Coronary artery (tissue), 2 donors: ENCODE data around the gene KRTAP10-7.
"Not testable (repeated sequence)": the region's sequence is repeated elsewhere in the genome, so short reads cannot be mapped to it uniquely, and the experiment has no call there.

Source experiments
- DNase-seq: peaks from one replicate; pipeline ENCODE4 v3.0.0-alpha.2; 2017; ENCODE audit warnings: low spot score
- H3K27ac ChIP-seq, 2 donors: fragments of 200-600 bp; sonication (generic); one replicate each; pipeline ENCODE4 v1.5.1; 2016 to 2019
- H3K4me3 ChIP-seq: fragments of 200-600 bp; sonication (generic); 2 replicates; pipeline ENCODE4 v1.5.1; 2016; ENCODE audit warnings: mild to moderate bottlenecking, moderate library complexity
- CTCF ChIP-seq: fragments of 200-600 bp; sonication (generic); IDR thresholded peaks from one replicate; pipeline ENCODE4 v1.5.1; 2019; ENCODE audit warnings: antibody characterized with exemption

Gene KRTAP10-7

GRCh38 chr21:44568261-44568660 lies 32.1 kb upstream of the KRTAP10-7 start:
- no peak for DNase-seq
- no peak for TF ChIP-seq CTCF
- H3K4me3 ChIP-seq = no peak overlapping the region
- no peak overlapping the region for H3K27ac ChIP-seq

- H3K4me3 ChIP-seq = no peak overlapping the region
- H3K27ac ChIP-seq = no peak overlapping the region
- no peak for DNase-seq
- TF ChIP-seq CTCF = no peak
These were observed 31.5 kb upstream of the KRTAP10-7 start for GRCh38 chr21:44568667-44569556.

DNA sequence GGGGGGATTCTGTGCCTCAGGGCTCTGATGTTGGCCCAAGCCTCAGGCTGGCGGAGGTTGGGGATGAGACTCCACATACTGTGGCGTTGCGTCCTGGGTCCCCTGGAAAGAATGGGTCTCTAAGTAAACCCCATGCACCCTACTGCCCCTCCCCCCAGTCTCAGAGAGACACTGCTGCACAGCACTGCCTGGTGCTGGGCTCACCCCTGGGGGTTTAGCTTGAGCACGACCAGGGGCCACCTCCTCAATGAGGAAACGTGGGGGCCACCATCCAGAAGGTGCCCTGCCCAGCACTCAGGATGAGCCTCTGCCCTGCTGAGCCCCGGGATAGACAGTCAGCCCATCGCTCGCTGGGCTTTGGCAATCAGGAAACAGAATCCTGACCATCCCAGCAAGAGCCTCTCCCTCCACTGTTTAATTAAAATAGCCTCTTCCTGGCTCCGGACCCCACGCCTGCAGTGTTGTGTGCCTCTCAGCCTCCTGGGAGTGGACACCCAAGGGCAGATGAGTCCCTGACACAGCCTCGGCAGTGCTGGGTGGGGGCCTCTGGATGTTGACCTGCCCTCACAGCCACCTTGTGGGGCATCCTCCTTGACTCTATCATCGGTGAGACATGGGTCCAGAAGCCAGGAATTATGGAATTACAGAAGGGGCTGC lies 30.4 kb upstream of the KRTAP10-7 start:
- no peak for DNase-seq
- no peak overlapping the region for H3K27ac ChIP-seq
- no peak overlapping the region for H3K4me3 ChIP-seq
- no peak for TF ChIP-seq CTCF

DNA sequence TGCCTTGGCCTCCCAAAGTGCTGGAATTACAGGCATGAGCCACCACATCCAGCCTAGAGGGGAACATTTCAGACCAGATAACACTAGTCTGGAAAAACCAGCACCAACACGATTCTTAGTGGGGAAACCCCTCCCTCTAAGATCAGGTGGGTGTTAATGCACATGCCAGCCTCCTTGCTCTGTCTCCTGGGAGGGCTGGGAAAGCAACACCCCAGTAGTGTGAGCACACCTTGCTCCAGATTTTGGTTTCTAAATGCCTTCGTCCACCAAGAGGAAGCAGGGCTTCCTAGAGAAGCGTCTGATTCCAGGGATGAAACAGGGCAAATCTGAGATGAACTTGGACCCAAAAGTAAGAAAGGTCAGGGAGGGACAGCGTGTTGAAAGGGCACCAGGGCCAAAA lies 29.1 kb upstream of the KRTAP10-7 start:
- Histone ChIP-seq H3K27ac (no peak overlapping the region), H3K4me3 (no peak overlapping the region)
- no peak for TF ChIP-seq CTCF
- DNase-seq = no peak

- Histone ChIP-seq H3K27ac (no peak overlapping the region), H3K4me3 (no peak overlapping the region)
- no peak for TF ChIP-seq CTCF
- DNase-seq = no peak
These were observed 28.3 kb upstream of the KRTAP10-7 start for GRCh38 chr21:44571844-44572782.

DNA sequence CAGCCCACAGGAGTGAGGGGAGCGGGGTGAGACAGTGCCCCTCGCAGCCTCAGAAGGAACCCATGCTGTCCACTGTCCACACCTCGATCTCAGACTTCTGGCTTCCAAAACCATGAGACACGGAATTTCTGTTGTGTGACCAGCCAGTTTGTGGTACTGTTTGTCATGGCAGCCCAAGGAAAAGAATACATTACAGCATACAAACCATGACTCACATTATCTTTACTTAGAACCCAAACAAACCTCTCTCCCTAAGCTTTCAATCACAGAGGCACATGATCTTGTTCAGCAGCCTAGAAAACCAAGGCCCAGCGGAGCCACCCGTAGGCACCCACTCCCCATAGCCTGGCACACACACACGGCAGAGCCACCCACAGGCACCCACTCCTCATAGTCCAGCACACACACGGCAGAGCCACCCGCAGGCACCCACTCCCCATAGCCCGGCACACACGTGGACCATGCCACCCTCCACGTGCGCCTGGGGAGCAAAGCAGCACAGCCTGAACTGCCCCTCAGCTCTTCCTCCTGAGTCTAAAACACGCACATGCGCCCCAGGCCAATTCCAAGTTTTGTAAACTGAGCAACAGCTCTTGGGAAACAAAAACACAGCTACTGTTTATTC lies 27.3 kb upstream of the KRTAP10-7 start:
- no peak for TF ChIP-seq CTCF
- H3K27ac ChIP-seq = no peak overlapping the region
- H3K4me3 ChIP-seq = no peak overlapping the region
- DNase-seq = no peak

GRCh38 chr21:44573630-44574456 lies 26.6 kb upstream of the KRTAP10-7 start, which contains the start of gene KRTAP10-4:
Gene KRTAP10-4, plus strand, starts transcription at chr21:44573729. Its CDS starts 30 bp downstream, at chr21:44573759.
- DNase-seq, H3K27ac ChIP-seq, H3K4me3 ChIP-seq: not testable (repeated sequence)
